HG03342 (cell line): ENCODE data around the gene EXO5.
"Not testable (repeated sequence)": the region's sequence is repeated elsewhere in the genome, so short reads cannot be mapped to it uniquely, and the experiment has no call there.

Experiments used
- ATAC-seq: cut with Tn5 transposase; IDR thresholded peaks from one replicate; pipeline ENCODE4 v1.9.1; 2021; ENCODE audit warnings: mild to moderate bottlenecking, moderate library complexity; ENCODE audit not compliant: unreplicated experiment

EXO5 gene, protein sequence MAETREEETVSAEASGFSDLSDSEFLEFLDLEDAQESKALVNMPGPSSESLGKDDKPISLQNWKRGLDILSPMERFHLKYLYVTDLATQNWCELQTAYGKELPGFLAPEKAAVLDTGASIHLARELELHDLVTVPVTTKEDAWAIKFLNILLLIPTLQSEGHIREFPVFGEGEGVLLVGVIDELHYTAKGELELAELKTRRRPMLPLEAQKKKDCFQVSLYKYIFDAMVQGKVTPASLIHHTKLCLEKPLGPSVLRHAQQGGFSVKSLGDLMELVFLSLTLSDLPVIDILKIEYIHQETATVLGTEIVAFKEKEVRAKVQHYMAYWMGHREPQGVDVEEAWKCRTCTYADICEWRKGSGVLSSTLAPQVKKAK

DNA sequence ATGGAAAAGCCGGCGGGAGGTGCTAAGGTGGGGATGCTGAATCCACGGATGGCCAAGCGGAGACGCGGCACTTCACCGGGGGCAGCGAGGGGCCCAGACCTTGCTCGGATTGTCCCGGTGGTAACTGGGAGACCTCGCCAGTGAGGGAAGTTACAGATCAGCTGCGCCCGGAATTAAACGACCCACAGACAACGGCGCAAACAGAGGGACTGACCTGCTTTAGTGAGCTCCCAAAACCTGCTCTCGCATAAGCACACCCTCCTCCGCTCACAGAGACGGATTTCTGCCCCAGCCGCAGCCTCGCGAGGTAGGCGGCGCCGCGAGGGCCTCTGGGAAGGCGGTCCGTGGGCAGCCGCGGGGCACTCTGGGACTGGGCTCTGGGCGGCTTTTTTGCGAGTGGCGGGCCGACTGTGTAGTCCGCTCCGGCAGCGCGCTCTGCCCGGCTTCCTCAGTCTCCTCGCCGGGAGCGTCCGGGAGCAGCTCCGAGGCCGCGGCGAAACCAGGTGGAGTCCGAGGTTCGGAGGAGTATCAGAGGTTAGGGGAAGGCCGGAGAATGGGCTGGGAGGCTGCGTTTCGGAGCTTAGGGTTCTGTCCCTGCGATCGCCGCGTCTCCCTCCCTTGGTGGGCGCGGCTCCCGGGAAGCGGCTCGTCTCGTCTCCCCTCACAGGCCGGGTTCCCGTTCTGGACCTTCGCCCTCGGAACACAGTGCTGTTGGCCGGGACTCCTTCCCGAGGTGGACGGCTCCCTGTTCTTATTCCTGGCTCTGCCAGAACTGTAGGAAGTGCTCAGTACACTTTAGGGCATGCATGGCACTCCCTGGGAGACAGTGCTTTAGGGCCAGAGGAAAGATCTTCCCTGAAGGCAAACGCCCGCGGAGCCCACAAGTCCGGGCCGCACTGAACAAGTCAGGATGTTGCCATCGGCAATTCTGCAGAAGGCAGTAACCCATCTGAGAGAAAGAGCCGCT lies at the start of gene EXO5:
EXO5 (plus strand) TSS at position 393 of the 967 bp plus-strand sequence. CDS start 5,778 bp downstream, outside the sequence.
- peak; percentile 80 for ATAC-seq

DNA sequence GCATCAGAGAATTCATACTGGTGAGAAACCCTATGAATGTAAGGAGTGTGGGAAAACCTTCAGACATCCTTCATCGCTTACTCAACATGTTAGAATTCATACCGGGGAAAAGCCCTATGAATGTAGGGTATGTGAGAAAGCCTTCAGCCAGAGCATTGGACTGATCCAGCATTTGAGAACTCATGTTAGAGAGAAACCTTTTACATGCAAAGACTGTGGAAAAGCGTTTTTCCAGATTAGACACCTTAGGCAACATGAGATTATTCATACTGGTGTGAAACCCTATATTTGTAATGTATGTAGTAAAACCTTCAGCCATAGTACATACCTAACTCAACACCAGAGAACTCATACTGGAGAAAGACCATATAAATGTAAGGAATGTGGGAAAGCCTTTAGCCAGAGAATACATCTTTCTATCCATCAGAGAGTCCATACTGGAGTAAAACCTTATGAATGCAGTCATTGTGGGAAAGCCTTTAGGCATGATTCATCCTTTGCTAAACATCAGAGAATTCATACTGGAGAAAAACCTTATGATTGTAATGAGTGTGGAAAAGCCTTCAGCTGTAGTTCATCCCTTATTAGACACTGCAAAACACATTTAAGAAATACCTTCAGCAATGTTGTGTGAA lies 45.5 kb upstream of the EXO5 start:
- ATAC-seq = no peak

DNA sequence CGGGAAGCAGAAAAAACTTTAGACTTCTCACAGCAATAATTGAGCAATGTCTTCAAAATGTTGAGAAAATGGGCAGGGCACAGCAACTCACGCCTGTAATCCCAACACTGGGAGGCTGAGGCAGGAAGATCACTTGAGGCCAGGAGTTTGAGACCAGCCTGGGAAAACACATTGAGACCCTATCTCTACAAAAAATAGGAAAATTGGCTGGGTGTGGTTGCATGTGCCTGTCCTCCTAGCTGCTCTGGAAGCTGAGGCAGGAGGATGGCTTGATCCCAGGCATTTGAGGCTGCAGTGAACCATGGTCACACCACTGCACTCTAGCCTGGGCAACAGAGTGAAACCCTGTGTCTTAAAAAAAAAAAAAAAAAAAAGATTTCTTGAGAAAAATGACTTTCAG lies 39.2 kb upstream of the EXO5 start:
- no peak for ATAC-seq

DNA sequence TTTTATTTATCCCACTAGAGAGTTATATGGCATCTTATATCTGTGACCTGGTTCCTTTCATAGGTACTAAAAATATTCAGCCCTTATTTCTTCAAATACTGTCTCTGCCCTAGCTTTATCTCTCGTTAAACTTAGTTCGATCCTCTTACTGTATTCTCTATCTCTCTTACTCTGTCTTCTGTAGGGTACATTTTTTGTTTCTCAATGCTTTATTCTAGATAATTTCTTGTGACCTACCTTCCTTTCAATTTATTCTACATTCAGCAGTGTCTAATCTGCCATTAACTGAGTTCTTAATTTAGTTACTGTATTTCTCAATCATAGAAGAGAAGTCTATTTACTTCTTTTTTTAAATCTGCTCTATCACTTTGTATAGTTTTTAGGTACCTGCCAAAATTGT lies 33.3 kb upstream of the EXO5 start:
- no peak for ATAC-seq

DNA sequence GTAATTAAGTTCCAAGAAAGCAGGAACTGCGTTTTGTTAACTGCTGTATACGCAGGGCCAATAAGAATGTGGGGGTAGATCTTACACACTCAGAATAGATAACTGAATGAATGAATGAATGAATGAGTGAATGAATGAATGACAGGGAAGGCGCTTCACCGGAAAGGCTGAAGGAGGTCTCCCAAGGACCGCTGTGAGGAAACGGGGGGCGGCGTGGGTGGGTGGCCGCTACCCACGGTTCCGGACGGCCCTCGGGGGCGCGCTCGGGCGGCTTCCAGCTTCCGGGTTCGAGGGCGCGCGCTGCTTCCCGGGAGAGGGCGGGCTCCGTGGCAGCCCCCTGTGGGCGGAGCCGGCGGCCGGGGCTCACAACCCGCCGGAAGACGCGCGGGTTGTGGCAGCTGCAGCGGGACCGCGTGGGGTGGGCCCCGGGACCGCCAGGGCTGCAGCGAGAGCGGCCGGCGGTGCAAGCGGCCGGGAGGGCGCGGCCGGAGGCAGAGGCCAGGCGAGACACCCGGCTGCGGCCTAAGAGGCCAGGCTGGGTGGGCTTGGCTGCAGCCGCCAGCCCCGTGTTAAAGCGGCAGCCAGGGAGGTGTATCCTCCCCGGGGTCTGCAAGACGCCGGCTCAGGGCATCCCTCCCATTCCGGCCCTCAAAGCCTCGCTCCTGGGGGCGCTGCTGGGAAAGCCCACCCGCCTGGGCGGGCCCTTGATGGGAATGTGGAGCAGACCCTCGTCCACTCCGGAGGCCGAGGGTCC lies 31.5 kb upstream of the EXO5 start, which contains the start of gene ZFP69:
ZFP69 (plus strand) TSS at position 367 of the 754 bp plus-strand sequence. CDS start 2,072 bp downstream, outside the sequence.
- ATAC-seq = peak; percentile 85

DNA sequence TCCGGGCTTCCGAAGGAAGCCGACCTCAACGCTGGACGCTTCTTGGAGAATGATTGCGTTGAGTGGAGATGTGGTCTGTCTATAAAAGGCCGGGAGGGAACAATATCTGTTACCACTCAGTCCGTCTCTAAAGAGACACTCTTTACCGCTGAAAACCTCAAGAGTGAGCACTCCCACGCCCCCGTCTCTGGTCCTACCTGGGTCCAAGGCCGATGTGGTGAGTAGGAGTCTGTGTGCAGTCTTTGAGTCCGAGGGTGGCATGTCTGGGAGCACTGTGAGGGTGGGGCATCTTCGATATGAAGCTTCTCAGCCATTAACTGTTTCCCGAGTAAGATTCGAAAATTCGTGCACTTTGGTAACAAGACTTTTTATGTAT lies 30.9 kb upstream of the EXO5 start:
- ATAC-seq = peak; percentile 32

DNA sequence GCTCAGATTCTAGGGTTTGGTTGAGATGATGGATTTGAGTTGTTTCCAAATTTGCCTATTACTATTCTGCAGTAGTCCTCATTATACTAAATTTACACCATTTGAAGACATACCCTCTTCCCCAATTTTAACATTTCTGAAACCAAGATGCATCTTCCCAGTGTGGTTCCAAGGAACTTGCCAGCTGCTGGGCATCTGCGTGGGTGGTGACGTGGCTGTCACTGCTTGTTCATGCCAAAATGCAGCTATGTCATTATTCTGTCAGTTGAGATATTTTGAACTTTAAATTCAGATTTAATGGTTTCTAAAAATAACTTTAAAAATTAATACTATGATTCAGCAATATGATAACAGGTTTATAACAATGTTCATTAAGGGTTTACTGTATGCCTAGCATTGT lies 30.3 kb upstream of the EXO5 start:
- no peak for ATAC-seq

DNA sequence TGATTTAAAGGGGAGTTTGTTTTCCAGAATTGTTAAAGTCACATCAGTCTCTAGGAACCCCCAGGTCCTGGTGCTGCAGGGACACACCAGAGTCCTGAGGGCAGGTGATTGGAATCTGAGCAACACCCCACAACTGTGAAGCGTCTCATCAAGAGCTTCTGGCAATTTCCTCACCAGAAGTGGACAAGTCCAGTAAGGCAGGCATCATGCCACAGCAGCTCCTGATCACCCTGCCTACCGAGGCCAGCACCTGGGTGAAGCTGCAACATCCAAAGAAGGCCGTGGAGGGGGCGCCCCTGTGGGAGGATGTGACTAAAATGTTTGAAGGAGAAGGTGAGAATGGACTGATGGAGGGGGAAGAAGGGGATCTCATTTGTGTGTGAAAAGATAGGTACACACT lies 29.4 kb upstream of the EXO5 start:
- no peak for ATAC-seq

DNA sequence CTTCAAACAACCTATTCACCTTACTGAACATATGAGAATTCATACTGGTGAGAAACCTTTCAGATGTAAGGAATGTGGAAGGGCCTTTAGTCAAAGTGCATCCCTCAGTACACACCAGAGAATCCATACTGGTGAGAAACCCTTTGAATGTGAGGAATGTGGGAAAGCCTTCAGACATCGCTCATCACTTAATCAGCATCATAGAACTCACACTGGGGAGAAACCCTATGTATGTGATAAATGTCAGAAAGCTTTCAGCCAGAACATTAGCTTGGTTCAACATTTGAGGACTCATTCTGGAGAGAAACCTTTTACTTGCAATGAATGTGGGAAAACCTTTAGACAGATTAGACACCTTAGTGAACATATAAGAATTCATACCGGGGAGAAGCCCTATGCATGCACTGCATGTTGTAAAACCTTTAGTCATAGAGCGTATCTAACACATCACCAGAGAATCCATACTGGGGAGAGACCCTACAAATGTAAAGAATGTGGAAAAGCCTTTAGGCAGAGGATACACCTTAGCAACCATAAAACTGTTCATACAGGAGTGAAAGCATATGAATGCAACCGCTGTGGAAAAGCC lies 13.2 kb upstream of the EXO5 start:
- no peak for ATAC-seq

DNA sequence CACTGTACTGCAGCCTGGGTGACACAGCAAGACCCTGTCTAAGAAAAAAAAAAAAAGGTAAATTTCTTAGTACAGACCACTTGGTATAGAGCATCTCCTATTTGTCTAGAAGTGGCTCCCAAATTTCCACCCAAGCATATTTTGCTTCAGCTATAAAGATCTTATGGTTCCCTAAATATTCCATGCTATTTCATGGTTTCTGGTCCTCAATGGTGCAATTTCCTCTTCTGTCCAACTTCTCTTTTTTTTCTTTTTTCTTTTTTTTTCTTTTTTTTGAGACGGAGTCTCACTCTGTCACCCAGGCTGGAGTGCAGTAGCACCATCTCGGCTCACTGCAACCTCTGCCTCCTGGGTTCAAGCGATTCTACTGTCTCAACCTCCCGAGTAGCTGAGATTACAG lies 5.9 kb upstream of the EXO5 start:
- not testable (repeated sequence) for ATAC-seq

DNA sequence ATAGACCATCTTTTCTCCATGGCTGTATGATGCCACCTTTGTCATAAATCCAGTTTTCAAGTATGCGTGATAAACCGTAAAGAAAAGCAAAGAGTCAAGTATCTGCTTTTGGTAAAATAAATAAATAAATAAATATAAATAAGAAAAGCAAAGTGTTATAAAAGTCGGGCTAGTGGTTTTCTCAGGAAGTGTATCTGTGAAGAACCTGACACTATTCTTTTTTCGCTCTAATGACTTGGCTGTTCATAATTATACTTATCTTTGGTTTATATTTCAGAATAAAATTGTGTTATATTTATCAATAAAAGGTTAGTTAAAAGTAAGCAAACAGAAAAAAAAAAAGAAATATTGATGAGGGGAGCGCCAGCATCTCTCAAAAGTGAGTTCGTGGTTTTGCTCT lies 594 bp upstream of the EXO5 start:
- no peak for ATAC-seq

DNA sequence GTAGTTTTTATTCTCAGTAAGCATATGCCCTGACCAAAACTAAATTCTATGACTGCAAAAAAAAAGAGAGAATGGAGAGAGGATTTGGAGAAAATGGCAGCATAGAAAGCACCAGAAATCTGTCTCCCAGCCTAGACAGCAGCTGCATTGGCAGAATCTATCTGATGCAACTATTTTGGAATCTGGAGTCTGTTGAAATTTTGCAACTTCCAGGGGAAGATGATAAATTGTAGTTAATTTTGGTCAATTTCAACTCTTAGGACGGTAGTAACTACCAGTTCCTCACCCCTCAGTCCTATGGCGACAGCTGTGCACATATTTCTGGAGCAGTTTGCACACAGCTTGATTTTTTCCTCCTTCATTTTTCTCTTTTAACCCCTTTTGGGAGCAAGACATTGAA lies 10.9 kb downstream of the EXO5 start:
- no peak for ATAC-seq

DNA sequence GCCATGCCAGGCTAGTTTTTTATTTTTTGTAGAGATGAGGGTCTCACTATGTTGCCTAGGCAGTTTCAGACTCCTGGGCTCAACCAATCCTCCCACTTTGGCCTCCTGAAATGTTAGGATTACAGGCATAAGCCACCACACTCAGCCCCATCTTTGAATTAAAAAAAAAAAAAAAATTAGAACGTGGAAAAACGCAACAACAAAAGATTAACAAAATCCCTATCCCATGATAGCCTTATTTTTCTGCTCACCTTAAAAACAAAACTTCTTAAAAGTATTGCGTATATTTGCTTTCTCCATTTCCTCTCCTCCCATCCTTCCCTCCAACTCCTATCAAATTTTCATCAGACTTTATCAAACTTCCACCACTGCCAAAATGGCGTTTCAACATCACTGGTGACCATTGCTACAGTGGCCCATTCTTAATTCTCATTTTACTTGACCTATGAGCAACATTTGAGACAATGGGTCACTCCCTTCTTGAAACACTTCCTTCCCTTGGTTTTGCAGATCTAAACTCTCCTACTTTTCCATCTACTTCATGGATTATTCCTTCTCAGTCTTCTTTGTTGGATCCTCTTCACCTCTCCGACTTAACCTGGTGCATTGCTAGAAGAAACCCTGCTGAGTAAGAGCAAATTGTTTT lies 22.3 kb downstream of the EXO5 start:
- ATAC-seq = no peak

DNA sequence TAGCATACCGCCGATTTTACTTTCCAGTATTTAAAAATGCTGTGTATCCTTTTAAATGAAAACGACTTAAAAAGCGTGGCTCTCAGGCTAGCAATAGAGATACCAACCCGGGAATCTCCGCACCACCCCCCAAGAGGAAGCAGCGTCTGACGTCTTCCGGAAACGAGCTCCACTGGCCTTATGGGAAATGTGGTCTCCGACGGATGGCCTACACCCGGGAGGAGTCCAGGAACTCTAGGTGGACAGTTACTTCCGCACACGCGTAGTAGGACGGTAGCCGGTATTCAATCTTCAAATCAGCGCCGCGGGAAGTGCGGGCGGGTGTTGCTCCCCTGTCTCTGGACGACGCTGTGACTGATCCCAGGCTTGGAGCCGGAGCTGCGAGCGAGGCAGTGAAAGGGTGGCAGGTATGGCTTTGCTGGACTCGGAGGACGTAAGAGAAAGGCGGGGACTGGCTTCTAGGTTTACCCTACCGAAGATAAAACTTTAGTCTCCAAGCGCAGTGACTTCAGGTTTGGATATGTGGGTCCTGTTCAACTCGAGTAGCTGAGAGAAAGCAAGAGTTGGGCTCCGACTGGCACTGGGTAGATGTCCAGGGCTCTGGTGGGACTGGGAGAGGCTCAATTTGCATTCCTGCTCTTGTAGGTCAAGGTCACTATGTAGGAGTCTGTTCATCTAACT lies 23.0 kb downstream of the EXO5 start, which contains the start of gene ZNF684:
ZNF684 (plus strand) TSS at position 257 of the 681 bp plus-strand sequence. CDS start 1,530 bp downstream, outside the sequence.
- peak; percentile 94 for ATAC-seq

DNA sequence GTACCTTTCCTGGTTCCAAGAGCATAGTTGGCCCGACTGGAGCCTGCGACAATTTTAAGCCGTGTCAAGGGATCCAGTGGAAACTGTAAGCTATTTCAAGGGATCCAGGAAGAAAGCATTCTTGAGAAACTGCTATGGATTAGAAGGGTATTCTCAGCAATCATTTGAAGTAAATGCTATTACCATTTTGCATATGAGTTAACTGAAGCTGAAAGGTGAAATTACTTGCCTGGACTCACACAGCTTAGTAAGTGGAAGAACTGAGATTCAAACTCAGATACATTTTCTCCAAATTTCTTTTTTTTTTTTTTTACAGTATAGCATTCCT lies 23.5 kb downstream of the EXO5 start:
- no peak for ATAC-seq

DNA sequence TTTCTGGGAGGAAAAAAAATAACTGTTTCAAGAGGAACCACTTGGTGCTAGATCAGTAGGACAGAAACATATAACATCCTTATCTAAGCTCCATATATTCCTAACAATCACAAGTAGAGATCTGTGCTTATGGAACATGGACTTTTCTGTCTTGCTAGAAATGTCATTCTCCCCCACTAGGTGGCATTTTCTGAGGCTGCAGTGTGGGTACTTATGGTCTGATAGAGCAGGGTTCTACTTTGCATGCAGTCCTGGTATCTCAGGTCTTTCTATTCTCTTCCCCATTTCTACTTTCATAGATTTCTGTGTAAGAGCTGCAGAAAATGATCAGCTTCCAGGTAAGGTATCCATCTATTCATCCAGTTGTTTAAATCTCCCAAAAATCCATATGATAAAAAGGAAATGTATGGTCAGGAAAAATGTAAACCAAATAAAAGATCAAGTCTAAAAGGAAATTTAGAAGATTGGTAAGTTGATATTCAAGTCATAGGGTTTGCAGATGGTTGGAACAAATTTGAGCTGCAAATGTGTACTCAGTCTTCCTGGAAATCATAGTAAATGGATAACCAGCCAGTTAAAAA lies 24.4 kb downstream of the EXO5 start:
- ATAC-seq = no peak

DNA sequence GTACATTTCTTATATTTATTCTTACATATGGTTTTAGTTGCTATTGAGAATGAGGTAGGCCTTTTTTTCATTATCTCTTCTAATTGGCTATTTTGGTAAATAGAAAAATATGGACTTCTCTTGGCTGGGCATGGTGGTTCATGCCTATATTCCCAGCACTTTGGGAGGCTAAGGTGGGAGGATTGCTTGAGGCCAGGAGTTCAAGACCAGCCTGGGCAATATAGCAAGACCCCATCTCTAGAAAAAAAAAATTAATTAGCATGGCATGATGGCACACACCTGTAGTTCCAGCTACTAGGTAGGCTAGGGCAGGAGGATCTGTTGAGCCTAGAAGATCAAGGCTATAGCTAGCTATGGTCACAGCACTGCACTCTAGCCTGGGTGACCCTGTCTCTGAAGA lies 26.0 kb downstream of the EXO5 start:
- no peak for ATAC-seq

DNA sequence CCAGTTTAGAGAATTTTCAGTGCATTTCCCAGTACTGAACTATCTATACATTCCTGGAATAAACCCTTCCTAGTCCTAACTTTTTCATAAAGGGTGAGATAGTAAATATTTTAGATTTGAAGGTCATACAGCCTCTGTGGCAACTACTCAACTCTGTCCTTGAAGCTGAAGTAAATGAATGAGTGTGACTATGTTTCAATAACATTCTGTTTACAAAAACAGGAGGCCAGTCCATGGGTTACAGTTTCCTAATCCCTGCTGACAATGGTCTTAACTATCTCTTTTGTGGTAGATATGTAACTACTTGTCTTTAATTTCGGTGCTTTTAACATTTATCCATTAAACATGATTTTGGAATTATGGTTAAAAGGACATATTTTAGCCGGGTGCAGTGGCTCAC lies 27.2 kb downstream of the EXO5 start:
- ATAC-seq = no peak

DNA sequence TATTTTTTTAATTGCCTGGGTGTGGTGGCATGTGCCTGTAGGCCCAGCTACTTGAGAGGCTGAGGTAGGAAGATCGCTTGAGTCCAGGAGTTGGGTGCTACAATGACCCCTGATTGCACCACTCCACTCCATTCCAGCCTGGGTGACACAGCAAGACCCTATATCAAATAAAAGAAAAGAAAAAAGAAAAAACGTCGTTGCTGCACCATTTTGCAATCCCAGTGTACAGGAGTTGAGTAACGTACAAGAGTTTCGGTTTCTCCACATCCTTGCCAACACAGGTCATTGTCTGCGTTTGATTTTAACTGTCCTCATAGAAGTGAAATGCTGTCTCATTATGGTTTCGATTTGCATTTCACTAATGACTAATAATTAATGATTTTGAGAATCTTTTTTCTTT lies 30.8 kb downstream of the EXO5 start:
- ATAC-seq = no peak
